NCI-H2196 treated with DMSO at 0.1 percent for 48 hours (cell line): ENCODE data around the gene MGMT.

Source experiments
- DNase-seq: peaks from one replicate; lab custom pipeline; 2025; ENCODE audit not compliant: unreplicated experiment; lab: John Stamatoyannopoulos, UW

The MGMT gene

GRCh38 chr10:129517680-129518057 lies 50.6 kb downstream of the MGMT start:
- no peak for DNase-seq

GRCh38 chr10:129518793-129519192 lies 51.8 kb downstream of the MGMT start:
- DNase-seq = no peak

- DNase-seq = no peak
These were observed 53.5 kb downstream of the MGMT start for GRCh38 chr10:129520440-129521080.

- DNase-seq = no peak
These were observed 54.4 kb downstream of the MGMT start for GRCh38 chr10:129521161-129522025.

GRCh38 chr10:129522041-129522585 lies 55.1 kb downstream of the MGMT start:
- DNase-seq = no peak

GRCh38 chr10:129523031-129523722 lies 56.1 kb downstream of the MGMT start:
- no peak for DNase-seq

- DNase-seq = no peak
These were observed 56.8 kb downstream of the MGMT start for GRCh38 chr10:129523723-129524316.

- DNase-seq = no peak
These were observed 57.9 kb downstream of the MGMT start for GRCh38 chr10:129524936-129525335.

- DNase-seq = no peak
These were observed 58.4 kb downstream of the MGMT start for GRCh38 chr10:129525401-129525801.

- no peak for DNase-seq
These were observed 59.9 kb downstream of the MGMT start for GRCh38 chr10:129526943-129527342.

GRCh38 chr10:129528376-129528978 lies 61.4 kb downstream of the MGMT start:
- no peak for DNase-seq

GRCh38 chr10:129530581-129530980 lies 63.5 kb downstream of the MGMT start:
- no peak for DNase-seq

GRCh38 chr10:129531195-129531968 lies 64.3 kb downstream of the MGMT start:
- DNase-seq = no peak

GRCh38 chr10:129531969-129532660 lies 65.1 kb downstream of the MGMT start:
- DNase-seq = no peak

- no peak for DNase-seq
These were observed 65.8 kb downstream of the MGMT start for GRCh38 chr10:129532838-129533237.

- DNase-seq = no peak
These were observed 66.2 kb downstream of the MGMT start for GRCh38 chr10:129533281-129533680.

- DNase-seq = no peak
These were observed 67.8 kb downstream of the MGMT start for GRCh38 chr10:129534826-129535225.

- DNase-seq = no peak
These were observed 69.3 kb downstream of the MGMT start for GRCh38 chr10:129536336-129536735.

- DNase-seq = no peak
These were observed 70.1 kb downstream of the MGMT start for GRCh38 chr10:129537151-129537550.
